ENCODE results near the gene KIF5A. TPM values are rescaled to one million over a fixed set of nuclear protein-coding genes. Genes with fewer than 3 reads are reported as not detected.

KIF5A gene
- total and polyA plus RNA-seq, 2 of the 13 experiments (the other 11 are each of a cell fraction or from before 2014, with no cell fraction given) = 1.6 to 11.9 TPM

DNA sequence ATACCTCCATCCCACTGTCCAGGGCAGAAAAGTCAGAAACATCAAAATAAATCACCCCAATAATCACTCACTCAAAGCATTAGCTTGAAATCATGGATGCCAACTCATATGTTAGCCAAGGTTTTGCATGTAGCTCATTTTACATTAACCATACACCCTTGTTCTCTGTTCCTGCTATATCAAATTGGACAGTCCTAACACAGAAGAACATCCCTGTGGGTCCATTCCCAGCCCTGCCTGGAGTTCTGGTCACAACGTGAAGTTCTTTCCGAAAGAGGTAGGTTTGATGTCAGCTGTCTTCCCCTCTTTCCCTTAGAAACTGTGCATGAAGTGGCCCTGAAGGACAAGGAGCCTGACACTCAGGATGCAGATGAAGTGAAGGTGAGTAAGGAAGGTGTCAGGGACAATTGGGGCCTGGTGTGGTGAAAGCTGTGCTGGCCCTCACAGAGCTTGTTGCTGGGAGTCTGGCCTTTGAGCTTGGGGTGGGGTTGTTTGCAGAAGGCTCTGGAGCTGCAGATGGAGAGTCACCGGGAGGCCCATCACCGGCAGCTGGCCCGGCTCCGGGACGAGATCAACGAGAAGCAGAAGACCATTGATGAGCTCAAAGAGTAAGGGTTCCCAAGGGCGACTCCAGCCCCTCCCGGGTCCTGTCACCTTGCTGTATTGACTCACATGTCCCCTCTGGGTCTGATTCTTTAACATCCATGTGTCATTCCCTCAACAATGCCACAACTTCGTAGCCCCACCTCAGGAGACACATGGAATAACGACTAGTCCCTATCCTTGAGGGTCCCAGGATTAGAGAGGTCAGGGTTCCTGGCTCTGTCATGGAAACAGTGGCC, 26.1 kb downstream of the KIF5A start (continued):
- no peak for TF ChIP-seq RARG (CRISPR knock-in tag; IDR thresholded peaks at IDR 0.05; ENCODE audit: low read depth)
- TF ChIP-seq KLF11 (CRISPR knock-in tag; IDR thresholded peaks at IDR 0.05) = 0 out of 2 replicates have a peak, but pooled peaks have one; percentile 20
- TF ChIP-seq KLF12 (CRISPR knock-in tag; IDR thresholded peaks at IDR 0.05; ENCODE audit: borderline replicate concordance) = peak; percentile 96
- TF ChIP-seq TEAD3 (CRISPR knock-in tag; optimal IDR thresholded peaks at IDR 0.05; ENCODE audit: borderline replicate concordance) = peak; percentile 50
- no peak for TF ChIP-seq U2AF2 (IDR thresholded peaks at IDR 0.05; ENCODE audit: low read depth, low read length)
- no peak; the same call in 1 of the 2 replicates for TF ChIP-seq YEATS2 (CRISPR knock-in tag; IDR thresholded peaks at IDR 0.05; ENCODE audit: borderline replicate concordance)
- 0 out of 2 replicates have a peak, but pooled peaks have one; percentile 18 for TF ChIP-seq SALL2 (CRISPR knock-in tag; IDR thresholded peaks at IDR 0.05)
- no peak for TF ChIP-seq JARID2 (CRISPR knock-in tag; IDR thresholded peaks at IDR 0.05; ENCODE audit: insufficient replicate concordance)
- TF ChIP-seq SOX13 (IDR thresholded peaks at IDR 0.05) = no peak
- peak in 1 of 2 experiments; percentile 62; a peak in 2 of 4 replicates for TF ChIP-seq SOX13 (CRISPR knock-in tag; conservative IDR thresholded peaks at IDR 0.05 in 1 of 2, IDR thresholded peaks at IDR 0.05 in 1 of 2)
- no peak for TF ChIP-seq SIN3B (IDR thresholded peaks at IDR 0.05; ENCODE audit: low read length)
- TF ChIP-seq PAF1 (CRISPR knock-in tag; IDR thresholded peaks at IDR 0.05) = no peak
- TF ChIP-seq, protein P1, sequence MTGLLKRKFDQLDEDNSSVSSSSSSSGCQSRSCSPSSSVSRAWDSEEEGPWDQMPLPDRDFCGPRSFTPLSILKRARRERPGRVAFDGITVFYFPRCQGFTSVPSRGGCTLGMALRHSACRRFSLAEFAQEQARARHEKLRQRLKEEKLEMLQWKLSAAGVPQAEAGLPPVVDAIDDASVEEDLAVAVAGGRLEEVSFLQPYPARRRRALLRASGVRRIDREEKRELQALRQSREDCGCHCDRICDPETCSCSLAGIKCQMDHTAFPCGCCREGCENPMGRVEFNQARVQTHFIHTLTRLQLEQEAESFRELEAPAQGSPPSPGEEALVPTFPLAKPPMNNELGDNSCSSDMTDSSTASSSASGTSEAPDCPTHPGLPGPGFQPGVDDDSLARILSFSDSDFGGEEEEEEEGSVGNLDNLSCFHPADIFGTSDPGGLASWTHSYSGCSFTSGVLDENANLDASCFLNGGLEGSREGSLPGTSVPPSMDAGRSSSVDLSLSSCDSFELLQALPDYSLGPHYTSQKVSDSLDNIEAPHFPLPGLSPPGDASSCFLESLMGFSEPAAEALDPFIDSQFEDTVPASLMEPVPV (CRISPR knock-in tag; IDR thresholded peaks at IDR 0.05) = no peak; the same call in 1 of the 2 replicates
- TF ChIP-seq ZNF460 (CRISPR knock-in tag; IDR thresholded peaks at IDR 0.05; ENCODE audit: borderline replicate concordance) = no peak
- no peak for TF ChIP-seq ATF7 (IDR thresholded peaks at IDR 0.05)
- no peak for TF ChIP-seq ATF7 (CRISPR knock-in tag; IDR thresholded peaks at IDR 0.05)
- TF ChIP-seq NFYC (CRISPR knock-in tag; IDR thresholded peaks at IDR 0.05) = no peak
- no peak; the same call in 1 of the 2 replicates for TF ChIP-seq GLI4 (CRISPR knock-in tag; IDR thresholded peaks at IDR 0.05; ENCODE audit: borderline replicate concordance)
- TF ChIP-seq MXD4 (CRISPR knock-in tag; IDR thresholded peaks at IDR 0.05) = no peak; the same call in 1 of the 2 replicates
- TF ChIP-seq MXI1 (IDR thresholded peaks at IDR 0.05; ENCODE audit: borderline replicate concordance, low read depth, low read length) = peak; percentile 53; the same call in 1 of the 3 replicates
- TF ChIP-seq HNF4A (CRISPR knock-in tag; IDR thresholded peaks at IDR 0.05) = peak; percentile 88
- TF ChIP-seq, protein P2, sequence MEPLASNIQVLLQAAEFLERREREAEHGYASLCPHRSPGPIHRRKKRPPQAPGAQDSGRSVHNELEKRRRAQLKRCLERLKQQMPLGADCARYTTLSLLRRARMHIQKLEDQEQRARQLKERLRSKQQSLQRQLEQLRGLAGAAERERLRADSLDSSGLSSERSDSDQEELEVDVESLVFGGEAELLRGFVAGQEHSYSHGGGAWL (CRISPR knock-in tag; IDR thresholded peaks at IDR 0.05) = peak; percentile 32; the same call in 1 of the 2 replicates
- 0 out of 2 replicates have a peak, but pooled peaks have one; percentile 43 for TF ChIP-seq HIVEP1 (CRISPR knock-in tag; IDR thresholded peaks at IDR 0.05)
- TF ChIP-seq ZNF160 (CRISPR knock-in tag; IDR thresholded peaks at IDR 0.05) = peak; percentile 79
- TF ChIP-seq CEBPB (IDR thresholded peaks at IDR 0.05; ENCODE audit: borderline replicate concordance, low read depth, low read length) = no peak
- TF ChIP-seq, protein P3, sequence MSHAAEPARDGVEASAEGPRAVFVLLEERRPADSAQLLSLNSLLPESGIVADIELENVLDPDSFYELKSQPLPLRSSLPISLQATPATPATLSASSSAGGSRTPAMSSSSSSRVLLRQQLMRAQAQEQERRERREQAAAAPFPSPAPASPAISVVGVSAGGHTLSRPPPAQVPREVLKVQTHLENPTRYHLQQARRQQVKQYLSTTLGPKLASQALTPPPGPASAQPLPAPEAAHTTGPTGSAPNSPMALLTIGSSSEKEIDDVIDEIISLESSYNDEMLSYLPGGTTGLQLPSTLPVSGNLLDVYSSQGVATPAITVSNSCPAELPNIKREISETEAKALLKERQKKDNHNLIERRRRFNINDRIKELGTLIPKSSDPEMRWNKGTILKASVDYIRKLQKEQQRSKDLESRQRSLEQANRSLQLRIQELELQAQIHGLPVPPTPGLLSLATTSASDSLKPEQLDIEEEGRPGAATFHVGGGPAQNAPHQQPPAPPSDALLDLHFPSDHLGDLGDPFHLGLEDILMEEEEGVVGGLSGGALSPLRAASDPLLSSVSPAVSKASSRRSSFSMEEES (CRISPR knock-in tag; IDR thresholded peaks at IDR 0.05) = no peak; the same call in 1 of the 2 replicates
